RWPE1 (cell line): ENCODE measurements around the gene TPRG1L.

Experiments
- CTCF ChIA-PET: fragments of 350-600 bp; sonication (Branson Sonifier 250); formaldehyde crosslinking; extraction: SDS; loops from one replicate; lab custom pipeline; 2021; lab: Yijun Ruan, JAX
- POLR2A ChIA-PET: fragments of 400-600 bp; formaldehyde crosslinking; extraction: SDS; loops from one replicate; lab custom pipeline; 2020; ENCODE audit warnings: antibody characterized with exemption; ENCODE audit not compliant: low non-redundant PET; lab: Yijun Ruan, JAX
- DNase-seq: peaks from one replicate; pipeline ENCODE4 v3.0.0; 2012; ENCODE audit warnings: low spot score
- H3K27ac ChIP-seq: fragments of 450-650 bp; 2 replicates; pipeline ENCODE4 v1.5.1; 2017
- TF ChIP-seq, protein P1 (sequence below): fragments of 450-650 bp; conservative IDR thresholded peaks from 2 replicates; pipeline ENCODE4 v1.5.1; 2017; ENCODE audit warnings: low read depth, mild to moderate bottlenecking

The TPRG1L gene

GRCh38 chr1:3633344-3634058 is 8.7 kb downstream of the TPRG1L start:
- TF ChIP-seq, protein P1, sequence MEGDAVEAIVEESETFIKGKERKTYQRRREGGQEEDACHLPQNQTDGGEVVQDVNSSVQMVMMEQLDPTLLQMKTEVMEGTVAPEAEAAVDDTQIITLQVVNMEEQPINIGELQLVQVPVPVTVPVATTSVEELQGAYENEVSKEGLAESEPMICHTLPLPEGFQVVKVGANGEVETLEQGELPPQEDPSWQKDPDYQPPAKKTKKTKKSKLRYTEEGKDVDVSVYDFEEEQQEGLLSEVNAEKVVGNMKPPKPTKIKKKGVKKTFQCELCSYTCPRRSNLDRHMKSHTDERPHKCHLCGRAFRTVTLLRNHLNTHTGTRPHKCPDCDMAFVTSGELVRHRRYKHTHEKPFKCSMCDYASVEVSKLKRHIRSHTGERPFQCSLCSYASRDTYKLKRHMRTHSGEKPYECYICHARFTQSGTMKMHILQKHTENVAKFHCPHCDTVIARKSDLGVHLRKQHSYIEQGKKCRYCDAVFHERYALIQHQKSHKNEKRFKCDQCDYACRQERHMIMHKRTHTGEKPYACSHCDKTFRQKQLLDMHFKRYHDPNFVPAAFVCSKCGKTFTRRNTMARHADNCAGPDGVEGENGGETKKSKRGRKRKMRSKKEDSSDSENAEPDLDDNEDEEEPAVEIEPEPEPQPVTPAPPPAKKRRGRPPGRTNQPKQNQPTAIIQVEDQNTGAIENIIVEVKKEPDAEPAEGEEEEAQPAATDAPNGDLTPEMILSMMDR: no peak
- no peak for DNase-seq
- ChIA-PET POLR2A (no interaction called here), CTCF (no interaction called here)
- no peak overlapping the region for H3K27ac ChIP-seq

DNA sequence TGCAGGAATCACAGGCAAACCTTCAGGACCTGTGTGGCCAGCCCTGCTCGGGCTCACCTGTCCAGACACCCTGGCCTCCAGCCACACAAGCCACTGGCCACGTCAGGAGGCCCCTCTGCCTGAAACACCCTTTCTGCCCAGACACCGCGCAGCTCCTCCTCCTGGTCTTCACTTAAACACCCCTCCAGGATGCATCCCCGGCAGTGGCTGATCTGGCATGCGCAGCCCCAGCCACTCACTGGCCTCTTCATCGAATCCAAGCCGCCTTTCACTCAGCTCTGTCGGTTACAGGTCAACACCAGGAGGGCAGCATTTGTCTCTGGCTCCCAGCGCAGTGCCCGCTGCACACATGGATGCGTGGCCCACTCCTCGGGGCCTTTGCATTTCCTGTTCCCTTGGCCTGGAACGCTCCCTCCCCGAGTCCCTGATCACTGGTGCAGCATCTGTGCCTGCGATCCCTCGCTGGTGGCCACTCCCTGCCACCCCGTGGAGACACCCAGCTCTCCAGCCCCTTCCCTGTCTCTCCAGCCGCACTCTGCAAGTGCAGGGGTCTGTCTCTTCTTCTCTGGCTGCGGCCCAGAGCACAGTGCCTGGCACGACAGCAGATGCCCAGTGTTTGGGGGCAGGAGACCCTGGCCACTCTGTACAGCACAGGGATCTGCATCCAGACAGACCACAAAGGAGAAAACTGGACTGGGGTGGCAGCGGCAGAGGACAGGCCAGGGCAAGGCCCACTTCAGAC is 9.4 kb downstream of the TPRG1L start:
- ChIA-PET CTCF (interaction anchor here (1.1 kb wide), 1 partner anchor 9 kb away, joined by 6 read pairs; no protein-coding TSS in a partner anchor), POLR2A (no interaction called here)
- no peak overlapping the region; the same call in 1 of the 2 replicates for H3K27ac ChIP-seq
- DNase-seq: no peak
- TF ChIP-seq, protein P1: no peak

DNA sequence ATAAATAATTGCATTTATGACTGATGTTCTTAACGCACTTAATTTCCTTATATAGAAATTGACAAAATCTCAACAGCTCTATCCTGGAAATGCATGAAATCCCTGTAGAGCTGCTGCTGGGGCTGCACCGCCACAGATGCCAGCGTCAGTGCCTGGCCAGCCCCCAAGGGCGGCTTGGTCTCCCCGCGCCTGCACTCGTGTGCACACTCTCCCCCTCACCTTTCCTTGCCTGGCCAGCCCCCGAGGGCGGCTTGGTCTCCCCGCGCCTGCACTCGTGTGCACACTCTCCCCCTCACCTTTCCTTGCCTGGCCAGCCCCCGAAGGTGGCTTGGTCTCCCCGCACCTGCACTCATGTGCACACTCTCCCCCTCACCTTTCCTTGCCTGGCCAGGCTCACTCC is 11.3 kb downstream of the TPRG1L start:
- ChIA-PET CTCF (no interaction called here), POLR2A (no interaction called here)
- TF ChIP-seq, protein P1: no peak
- no peak overlapping the region for H3K27ac ChIP-seq
- no peak for DNase-seq

DNA sequence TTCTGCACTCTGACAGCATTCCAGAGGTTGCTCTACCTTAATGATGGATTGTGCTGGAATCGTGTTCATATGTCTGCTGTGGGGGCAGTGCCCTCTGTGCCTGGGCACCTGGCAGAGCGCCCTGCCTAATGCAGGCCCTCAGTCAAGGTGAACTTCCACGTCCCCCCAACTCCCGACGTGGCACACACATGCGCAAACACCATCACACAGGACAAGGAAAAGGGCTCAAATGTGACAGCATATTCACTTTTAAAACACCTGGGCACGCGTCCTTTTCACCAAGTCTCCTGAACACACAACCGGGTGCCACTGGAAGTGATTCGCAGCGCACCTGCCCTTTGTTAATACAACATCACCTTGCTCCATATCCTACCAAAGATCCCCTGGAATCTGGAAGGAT is 11.7 kb downstream of the TPRG1L start:
- DNase-seq: no peak
- CTCF ChIA-PET: no interaction called here
- no peak overlapping the region for H3K27ac ChIP-seq
- POLR2A ChIA-PET: no interaction called here
- TF ChIP-seq, protein P1: no peak

DNA sequence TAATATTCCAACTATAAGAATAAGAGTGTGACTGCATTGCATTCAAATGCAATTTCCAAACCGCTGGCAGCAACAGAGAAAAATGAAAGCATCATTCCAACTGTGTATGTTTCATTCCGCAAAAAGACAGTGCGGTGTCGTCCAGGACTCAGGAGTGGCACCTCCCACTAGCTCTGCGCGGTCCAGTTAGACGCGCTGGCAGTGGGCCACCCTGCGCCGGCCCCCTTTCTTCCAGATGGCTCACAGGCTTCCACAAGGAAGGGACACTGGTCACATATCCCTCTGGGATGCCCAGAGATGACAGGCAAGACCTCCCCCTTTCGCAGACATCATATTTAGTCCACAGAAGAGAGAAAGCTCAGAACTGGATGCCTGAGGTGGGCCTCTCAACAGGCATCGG is 13.2 kb downstream of the TPRG1L start:
- TF ChIP-seq, protein P1: no peak
- DNase-seq: no peak
- ChIA-PET POLR2A (no interaction called here), CTCF (interaction anchor here (1.4 kb wide), 1 partner anchor 87 kb away, joined by 6 read pairs; no protein-coding TSS in a partner anchor)
- no peak overlapping the region for H3K27ac ChIP-seq

DNA sequence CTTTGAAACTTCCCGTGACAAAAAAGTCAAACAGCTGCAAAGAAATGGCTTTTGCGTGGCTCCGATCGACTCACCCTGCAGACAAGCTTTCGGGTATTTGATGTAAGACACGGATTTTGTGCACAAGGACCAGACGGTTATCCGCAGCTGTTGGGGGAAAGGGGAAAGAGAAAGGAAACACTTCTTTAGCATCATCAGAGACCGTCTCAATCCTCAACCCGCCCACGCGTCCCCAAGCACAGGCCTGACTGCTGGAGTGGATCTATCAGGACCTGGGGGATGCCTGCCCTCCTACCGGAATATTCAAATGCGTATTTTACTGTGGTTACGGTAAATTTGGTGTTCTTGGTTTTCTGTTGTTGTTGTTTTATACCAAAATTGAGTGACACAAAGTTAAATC is 13.9 kb downstream of the TPRG1L start:
- TF ChIP-seq, protein P1: no peak
- no peak overlapping the region for H3K27ac ChIP-seq
- POLR2A ChIA-PET: no interaction called here
- DNase-seq: no peak
- CTCF ChIA-PET: interaction anchor here (1.2 kb wide), 1 partner anchor 19 kb away, joined by 3 read pairs; no protein-coding TSS in a partner anchor
